Fibroblast of villous mesenchyme (primary cell): Measurements from ENCODE around the gene ADGRG6. TPM values are rescaled to one million over a fixed set of nuclear protein-coding genes. Genes with fewer than 3 reads are reported as not detected.

ENCODE experiments used
- DNase-seq: peaks from one replicate; pipeline ENCODE4 v3.0.0-alpha.2; 2010; ENCODE audit warnings: low read depth
- H3K4me3 ChIP-seq: 2 replicates; pipeline ENCODE4 v1.5.1; 2011; ENCODE audit warnings: low read depth, mild to moderate bottlenecking, low read length
- CTCF ChIP-seq: IDR thresholded peaks from 2 replicates; pipeline ENCODE4 v1.5.1; 2012; ENCODE audit warnings: low read depth, mild to moderate bottlenecking, low read length; ENCODE audit not compliant: insufficient read depth
- total RNA-seq: library from RNA; depleted of rRNA; stranded (reverse); fragments of >200 nt; gene quantifications from 2 replicates; pipeline ENCODE4 v1.2.3, GENCODE V29; 2012

Gene ADGRG6
- total RNA-seq, 1 donor = 153 TPM

- no peak overlapping the region for H3K4me3 ChIP-seq
- peak; percentile 52 for DNase-seq
- TF ChIP-seq CTCF = no peak
These were observed 74.3 kb downstream of the ADGRG6 start for GRCh38 chr6:142376115-142376514.

DNA sequence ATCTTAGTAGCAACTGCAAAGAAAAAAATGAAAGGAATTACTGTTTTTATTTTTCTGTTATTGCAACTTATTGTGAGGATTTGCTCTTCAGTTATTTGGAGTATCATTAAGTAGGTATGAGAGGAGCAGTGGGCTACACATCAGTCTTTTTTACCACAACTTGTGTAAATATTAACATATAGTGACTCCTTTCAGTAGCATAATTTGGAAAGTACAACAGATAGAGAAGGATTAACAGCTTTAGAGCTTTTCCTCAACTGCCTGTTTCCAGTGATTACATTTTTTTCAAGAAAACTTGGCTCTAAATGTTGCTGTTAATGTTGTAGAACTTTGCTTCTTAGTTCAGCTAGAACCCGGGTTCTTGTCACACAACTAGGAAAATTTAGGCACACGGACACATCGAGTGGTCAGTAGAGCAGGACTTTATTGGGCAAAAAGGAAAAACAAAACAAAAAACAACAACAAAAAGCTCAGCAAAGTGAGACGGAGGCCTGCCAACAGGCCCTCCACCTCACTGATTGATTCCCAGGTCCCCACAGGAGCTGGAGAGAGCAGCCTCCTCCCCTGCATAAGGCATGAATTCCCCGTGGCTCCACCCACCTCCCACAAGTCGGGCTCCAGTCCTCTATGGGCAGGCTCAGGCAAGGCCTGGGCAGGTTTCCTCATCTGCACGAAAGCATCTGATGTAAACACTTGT is 75.1 kb downstream of the ADGRG6 start:
- TF ChIP-seq CTCF = no peak

GRCh38 chr6:142377497-142377848 is 75.7 kb downstream of the ADGRG6 start:
- TF ChIP-seq CTCF = no peak
- no peak overlapping the region for H3K4me3 ChIP-seq
- DNase-seq = no peak

More for the DNA sequence above, 75.1 kb downstream of the ADGRG6 start:
- H3K4me3 ChIP-seq = no peak overlapping the region
- peak; percentile 51 for DNase-seq

DNA sequence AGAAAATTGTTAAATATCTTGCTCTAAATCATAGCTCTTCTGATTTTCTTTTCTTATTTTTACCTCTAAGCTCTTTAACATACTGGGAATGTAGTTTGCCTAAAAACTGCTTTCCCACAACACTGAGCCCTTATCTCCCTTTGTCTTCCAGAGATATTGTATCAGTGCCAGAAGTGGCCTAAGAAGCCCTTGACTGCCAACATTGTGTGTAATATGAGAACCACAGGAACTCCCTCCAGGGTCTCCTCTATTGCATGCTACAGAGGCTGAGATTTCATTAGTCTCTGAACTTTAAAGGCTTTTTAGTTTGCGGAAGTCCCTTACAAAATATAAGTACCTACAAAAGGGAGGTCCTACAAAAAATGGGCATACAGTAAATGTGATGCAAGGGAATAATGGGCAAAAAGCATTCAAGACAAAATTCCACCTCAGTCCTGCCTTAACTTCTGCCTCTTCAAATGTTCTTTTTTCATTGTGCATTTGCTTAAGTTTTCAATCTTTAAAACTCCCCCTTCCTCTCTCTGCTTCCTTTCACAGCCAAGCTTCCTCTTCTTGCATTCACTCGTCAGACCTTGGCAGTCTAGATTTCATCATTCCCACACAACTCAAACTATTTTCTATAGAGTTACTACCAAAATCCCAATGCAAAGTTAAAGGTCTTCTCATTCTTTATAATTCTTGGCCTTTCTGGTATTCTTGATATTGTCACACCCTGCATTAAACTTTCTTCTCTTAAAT is 76.5 kb downstream of the ADGRG6 start:
- DNase-seq = peak; percentile 78
- no peak for TF ChIP-seq CTCF

DNA sequence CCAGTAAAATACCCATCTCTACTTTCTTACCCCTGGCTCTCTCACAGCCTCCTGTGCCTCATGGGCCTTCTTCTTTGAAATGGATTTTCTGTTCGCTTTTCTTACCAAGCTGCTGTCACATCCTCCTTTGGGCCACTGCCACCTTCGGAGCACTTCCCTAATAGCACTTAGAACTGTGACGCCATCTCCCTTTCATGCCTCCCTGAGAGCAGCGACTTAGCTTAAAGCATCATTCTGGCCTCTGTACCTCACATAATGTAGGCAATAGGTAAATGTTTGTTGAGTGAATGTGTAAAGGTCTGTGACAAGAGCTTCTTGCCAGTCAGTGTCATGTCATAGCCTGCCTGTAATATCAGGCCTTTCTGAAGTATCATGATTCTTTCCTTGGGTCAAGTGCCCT is 78.8 kb downstream of the ADGRG6 start:
- no peak for TF ChIP-seq CTCF
- no peak overlapping the region for H3K4me3 ChIP-seq
- no peak for DNase-seq

More for the DNA sequence above, 76.5 kb downstream of the ADGRG6 start:
- no peak overlapping the region for H3K4me3 ChIP-seq

- H3K4me3 ChIP-seq = no peak overlapping the region
- no peak for DNase-seq
- TF ChIP-seq CTCF = no peak
These were observed 79.4 kb downstream of the ADGRG6 start for GRCh38 chr6:142381181-142381580.

- DNase-seq = peak; percentile 44
- no peak overlapping the region for H3K4me3 ChIP-seq
- no peak for TF ChIP-seq CTCF
These were observed 80.1 kb downstream of the ADGRG6 start for GRCh38 chr6:142381845-142382378.
